Left lung (tissue), 10 donors: ENCODE data around the gene PIGP. TPM values are rescaled to one million over a fixed set of nuclear protein-coding genes. Genes with fewer than 3 reads are reported as not detected.
"Not testable (repeated sequence)": the region's sequence is repeated elsewhere in the genome, so short reads cannot be mapped to it uniquely, and the experiment has no call there.

Source experiments
- ATAC-seq: fragments of 200-7000 bp; cut with Tn5 transposase; one replicate; pipeline ENCODE4 v1.9.1; 2020; ENCODE audit warnings: moderate library complexity
- DNase-seq, 4 donors: peaks; one replicate each; pipeline ENCODE4 v3.0.0-alpha.2; 2013 to 2020
- H3K27ac ChIP-seq, 2 donors: fragments of 200-600 bp; sonication (generic) in 1 of 2; one replicate each; pipeline versions ENCODE4 v1.5.0 to v1.8.0; 2020 to 2021
- H3K27me3 ChIP-seq, 2 donors: fragments of 200-600 bp; sonication (generic) in 1 of 2; one replicate each; pipeline versions ENCODE4 v1.5.0 to v1.8.0; 2020 to 2021
- H3K36me3 ChIP-seq, 2 donors: fragments of 200-600 bp; sonication (generic) in 1 of 2; one replicate each; pipeline versions ENCODE4 v1.5.0 to v1.8.0; 2020 to 2021
- H3K4me1 ChIP-seq, 2 donors: fragments of 200-600 bp; one replicate each; pipeline ENCODE4 v1.8.0; 2021
- H3K4me3 ChIP-seq, 2 donors: fragments of 200-600 bp; sonication (generic) in 1 of 2; one replicate each; pipeline versions ENCODE4 v1.5.0 to v1.8.0; 2020 to 2021; ENCODE audit warnings: mild to moderate bottlenecking in 1 of 2
- H3K9me3 ChIP-seq, 2 donors: fragments of 200-600 bp; sonication (generic) in 1 of 2; one replicate each; pipeline versions ENCODE4 v1.5.0 to v1.8.0; 2020 to 2021
- CTCF ChIP-seq, 2 donors: fragments of 200-600 bp; sonication (generic) in 1 of 2; IDR thresholded peaks; one replicate each; pipeline versions ENCODE4 v1.5.0 to v1.8.0; 2021; ENCODE audit warnings: antibody characterized with exemption in 2 of 2
- intact Hi-C, 2 donors: fragments of 100-400 bp; cut with DNase I; formaldehyde crosslinking; loops; one replicate each; pipeline versions ENCODE4 v1.11.2 to v1.14.2; 2022
- polyA plus RNA-seq, 6 donors: library from polyadenylated mRNA; unstranded; fragments of 120-200 nt; gene quantifications; one replicate each; pipeline ENCODE4 v1.2.1, GENCODE V29; 2013; ENCODE audit not compliant: insufficient read length in 6 of 6
- total RNA-seq, 2 donors: library from RNA; stranded (reverse); fragmentation: NEBNext Ultra II Directional; extraction: Animal tissue kit (Norgen Biotek cat#: 25700); gene quantifications; one replicate each; pipeline ENCODE4 v1.2.1, GENCODE V29; 2021
- donor health status: DM: no; HTN: yes; CAD: no.
- donor health status: DM: no; HTN: no; CAD: no.

The PIGP gene
- total and polyA plus RNA-seq, 8 donors = 17.3 to 27.3 (median 22.8) TPM

GRCh38 chr21:37036177-37036576 lies 36.7 kb downstream of the PIGP start:
- ATAC-seq (no peak), DNase-seq (no peak)
- no peaks in the 10 kb centered on the region for H3K4me1 ChIP-seq
- TF ChIP-seq CTCF (IDR thresholded peaks at IDR 0.05) = no peak
- intact Hi-C loops = no loop called here
- H3K36me3 ChIP-seq = no peaks in the 10 kb centered on the region
- no peaks in the 10 kb centered on the region for H3K27me3 ChIP-seq
- no peak overlapping the region for H3K27ac ChIP-seq
- H3K9me3 ChIP-seq = no peaks in the 10 kb centered on the region
- no peak overlapping the region for H3K4me3 ChIP-seq

- intact Hi-C loops, ATAC-seq, H3K4me3 ChIP-seq, H3K27me3 ChIP-seq, H3K27ac ChIP-seq, H3K36me3 ChIP-seq, H3K4me1 ChIP-seq, DNase-seq, H3K9me3 ChIP-seq: not testable (repeated sequence)
These were observed 38.5 kb downstream of the PIGP start for GRCh38 chr21:37034394-37034793.

GRCh38 chr21:37032877-37033471 lies 39.9 kb downstream of the PIGP start:
- no peaks in the 10 kb centered on the region for H3K36me3 ChIP-seq
- H3K27ac ChIP-seq = no peak overlapping the region
- ATAC-seq = no peak
- no peak for DNase-seq
- H3K27me3 ChIP-seq = no peaks in the 10 kb centered on the region
- H3K4me1 ChIP-seq = no peaks in the 10 kb centered on the region
- H3K4me3 ChIP-seq = no peak overlapping the region
- no peaks in the 10 kb centered on the region for H3K9me3 ChIP-seq
- intact Hi-C loops = no loop called here
- no peak for TF ChIP-seq CTCF (IDR thresholded peaks at IDR 0.05)

- Histone ChIP-seq H3K4me3 (no peak overlapping the region), H3K36me3 (no peaks in the 10 kb centered on the region)
- DNase-seq = no peak
These were observed 40.6 kb downstream of the PIGP start for GRCh38 chr21:37032293-37032692.

GRCh38 chr21:37030864-37031263 lies 42.0 kb downstream of the PIGP start:
- Histone ChIP-seq H3K36me3 (no peaks in the 10 kb centered on the region), H3K27me3 (no peaks in the 10 kb centered on the region), H3K27ac (no peak overlapping the region), H3K4me3 (no peak overlapping the region), H3K9me3 (no peaks in the 10 kb centered on the region), H3K4me1 (no peaks in the 10 kb centered on the region)
- TF ChIP-seq CTCF (IDR thresholded peaks at IDR 0.05) = no peak
- ATAC-seq (no peak), DNase-seq (no peak)
- intact Hi-C loops = no loop called here

More at GRCh38 chr21:37032293-37032692, 40.6 kb downstream of the PIGP start:
- no peak for TF ChIP-seq CTCF (IDR thresholded peaks at IDR 0.05)
- Histone ChIP-seq H3K27ac (no peak overlapping the region), H3K27me3 (no peaks in the 10 kb centered on the region), H3K4me1 (no peaks in the 10 kb centered on the region), H3K9me3 (no peaks in the 10 kb centered on the region)
- intact Hi-C loops = no loop called here
- ATAC-seq = no peak

GRCh38 chr21:37028570-37028969 lies 44.3 kb downstream of the PIGP start:
- TF ChIP-seq CTCF (IDR thresholded peaks at IDR 0.05) = no peak
- ATAC-seq (no peak), DNase-seq (no peak)
- Histone ChIP-seq H3K36me3 (no peaks in the 10 kb centered on the region), H3K4me1 (no peaks in the 10 kb centered on the region), H3K4me3 (no peak overlapping the region), H3K27me3 (no peaks in the 10 kb centered on the region), H3K27ac (no peak overlapping the region), H3K9me3 (no peaks in the 10 kb centered on the region)
- intact Hi-C loops = no loop called here
